Gastrocnemius medialis (tissue), 4 donors: ENCODE results near the gene TMEM217. TPM values are rescaled to one million over a fixed set of nuclear protein-coding genes. Genes with fewer than 3 reads are reported as not detected.

ENCODE experiments used
- ATAC-seq, 2 donors: fragments of 150-250 bp; one replicate each; pipeline ENCODE4 v1.9.1; 2016
- DNase-seq, 2 donors: peaks; one replicate each; pipeline ENCODE4 v3.0.0-alpha.2; 2019
- H3K27ac ChIP-seq, 4 donors: fragments of 200-600 bp; sonication (generic); 1 replicate in 1 of 4; 2 replicates in 3 of 4; pipeline ENCODE4 v1.5.1; 2016 to 2018; ENCODE audit warnings: mild to moderate bottlenecking in 2 of 4, moderate library complexity in 1 of 4
- H3K27me3 ChIP-seq, 3 donors: fragments of 200-600 bp; sonication (generic) in 2 of 3; 1 replicate in 1 of 3; 2 replicates in 2 of 3; pipeline versions ENCODE4 v1.5.1 to v1.6.0; 2016 to 2019; ENCODE audit warnings: mild to moderate bottlenecking in 1 of 3, moderate library complexity in 1 of 3
- H3K36me3 ChIP-seq, 2 donors: fragments of 200-600 bp; sonication (generic) in 1 of 2; one replicate each; pipeline ENCODE4 v1.5.1; 2017 to 2018
- H3K4me1 ChIP-seq, 2 donors: fragments of 200-600 bp; sonication (generic) in 1 of 2; one replicate each; pipeline ENCODE4 v1.5.1; 2016 to 2017; ENCODE audit warnings: mild to moderate bottlenecking in 2 of 2
- H3K4me3 ChIP-seq, 4 donors: fragments of 200-600 bp; sonication (generic) in 3 of 4; 1 replicate in 1 of 4; 2 replicates in 3 of 4; pipeline ENCODE4 v1.5.1; 2016 to 2019; ENCODE audit warnings: mild to moderate bottlenecking in 2 of 4
- H3K9me3 ChIP-seq, 3 donors: fragments of 200-600 bp; sonication (generic) in 2 of 3; 1 replicate in 1 of 3; 2 replicates in 2 of 3; pipeline ENCODE4 v1.5.1; 2016 to 2019
- POLR2A ChIP-seq, 2 donors: fragments of 450-650 bp; IDR thresholded peaks; one replicate each; pipeline ENCODE4 v1.6.1; 2017; ENCODE audit warnings: antibody characterized with exemption in 2 of 2, mild to moderate bottlenecking in 2 of 2, moderate library complexity in 2 of 2
- in situ Hi-C, 4 donors: fragments of 200-750 bp; cut with MboI; loops; one replicate each; pipeline versions ENCODE4 v1.15.0 to v1.8.0; 2017; ENCODE audit warnings: low sequenced_read_pairs in 4 of 4
- intact Hi-C: fragments of 100-400 bp; cut with DNase I; formaldehyde crosslinking; loops from one replicate; pipeline ENCODE4 v1.15.1; 2023; ENCODE audit warnings: low total_unique reads
- total RNA-seq, 4 donors: library from RNA; depleted of rRNA; stranded (reverse); fragments of >200 nt; gene quantifications; one replicate each; pipeline versions ENCODE4 v1.1.0 to v1.2.3, GENCODE V29; 2016
- TF ChIP-seq, protein P1 (sequence below), 5 experiments: fragments of 450-650 bp in 3 of 5; fragments of 200-600 bp in 2 of 5; sonication (generic) in 2 of 5; IDR thresholded peaks in 4 of 5; conservative IDR thresholded peaks in 1 of 5; 1 replicate in 4 of 5; 2 replicates in 1 of 5; pipeline ENCODE4 v1.5.1; 2016 to 2019; ENCODE audit warnings: antibody characterized with exemption in 5 of 5, mild to moderate bottlenecking in 3 of 5, moderate library complexity in 3 of 5

Gene TMEM217
- total RNA-seq, 4 donors from 2014 or later, result 0.22 TPM; not detected in 3

DNA sequence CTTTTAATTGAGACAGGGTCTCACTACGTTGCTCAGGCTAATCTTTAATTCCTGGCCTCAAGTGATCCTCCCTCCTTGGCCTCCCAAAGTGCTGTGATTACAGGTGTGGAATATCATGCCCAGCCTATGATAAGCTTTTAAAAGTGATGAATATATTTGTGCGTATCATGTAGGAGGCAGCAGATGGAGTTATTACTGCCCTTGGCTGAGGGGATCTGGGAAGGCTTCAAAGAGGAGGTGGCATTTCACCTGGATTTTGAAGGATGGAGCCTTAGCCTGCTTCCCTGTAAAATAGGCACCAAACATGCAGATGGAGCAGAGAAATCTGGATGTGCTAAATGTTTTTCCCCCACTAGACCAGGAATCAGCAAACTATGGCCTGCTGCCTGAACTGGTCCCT lies 77.9 kb downstream of the TMEM217 start:
- no peaks in the 10 kb centered on the region for H3K27me3 ChIP-seq
- H3K36me3 ChIP-seq, result peaks cover 0 to 6% of the 10 kb centered on the region in 2 donors
- ATAC-seq (no peak), DNase-seq (no peak)
- H3K4me3 ChIP-seq, result no peak overlapping the region
- no peak overlapping the region for H3K27ac ChIP-seq
- intact Hi-C loops, result no loop called here
- no peaks in the 10 kb centered on the region for H3K9me3 ChIP-seq
- in situ Hi-C loops, result no loop called here
- no peaks in the 10 kb centered on the region for H3K4me1 ChIP-seq
- no peak for TF ChIP-seq POLR2A (IDR thresholded peaks at IDR 0.05)
- TF ChIP-seq, protein P1, sequence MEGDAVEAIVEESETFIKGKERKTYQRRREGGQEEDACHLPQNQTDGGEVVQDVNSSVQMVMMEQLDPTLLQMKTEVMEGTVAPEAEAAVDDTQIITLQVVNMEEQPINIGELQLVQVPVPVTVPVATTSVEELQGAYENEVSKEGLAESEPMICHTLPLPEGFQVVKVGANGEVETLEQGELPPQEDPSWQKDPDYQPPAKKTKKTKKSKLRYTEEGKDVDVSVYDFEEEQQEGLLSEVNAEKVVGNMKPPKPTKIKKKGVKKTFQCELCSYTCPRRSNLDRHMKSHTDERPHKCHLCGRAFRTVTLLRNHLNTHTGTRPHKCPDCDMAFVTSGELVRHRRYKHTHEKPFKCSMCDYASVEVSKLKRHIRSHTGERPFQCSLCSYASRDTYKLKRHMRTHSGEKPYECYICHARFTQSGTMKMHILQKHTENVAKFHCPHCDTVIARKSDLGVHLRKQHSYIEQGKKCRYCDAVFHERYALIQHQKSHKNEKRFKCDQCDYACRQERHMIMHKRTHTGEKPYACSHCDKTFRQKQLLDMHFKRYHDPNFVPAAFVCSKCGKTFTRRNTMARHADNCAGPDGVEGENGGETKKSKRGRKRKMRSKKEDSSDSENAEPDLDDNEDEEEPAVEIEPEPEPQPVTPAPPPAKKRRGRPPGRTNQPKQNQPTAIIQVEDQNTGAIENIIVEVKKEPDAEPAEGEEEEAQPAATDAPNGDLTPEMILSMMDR (IDR thresholded peaks at IDR 0.05 in 4 of 5, conservative IDR thresholded peaks at IDR 0.05 in 1 of 5), result no peak

DNA sequence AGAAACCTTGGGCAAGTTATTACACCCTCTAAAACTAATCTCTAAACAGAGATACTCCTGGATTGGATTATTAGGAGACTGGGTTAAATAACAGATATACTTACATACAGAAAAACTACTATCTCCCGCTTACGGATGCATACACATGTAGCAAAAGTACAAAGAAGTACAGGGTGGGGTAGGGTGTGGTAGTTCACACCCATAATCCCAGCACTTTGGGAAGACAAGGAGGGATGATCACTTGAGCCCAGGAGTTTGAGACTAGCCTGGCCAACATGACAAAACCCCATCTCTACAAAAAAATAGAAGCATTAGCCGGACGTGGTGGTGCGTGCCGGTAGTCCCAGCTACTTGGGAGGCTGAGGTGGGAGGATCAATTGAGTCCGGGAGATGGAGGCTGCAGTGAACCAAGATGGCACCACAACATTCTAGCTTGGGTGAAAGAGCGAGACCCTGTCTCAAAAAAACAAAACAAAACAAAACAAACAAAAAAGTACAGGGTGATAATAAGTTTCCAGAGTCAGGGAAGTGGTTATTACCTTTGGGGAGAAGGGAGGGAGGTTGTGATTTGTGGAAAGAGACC lies 79.9 kb downstream of the TMEM217 start:
- TF ChIP-seq POLR2A (IDR thresholded peaks at IDR 0.05), result no peak
- TF ChIP-seq, protein P1 (IDR thresholded peaks at IDR 0.05 in 4 of 5, conservative IDR thresholded peaks at IDR 0.05 in 1 of 5), result no peak
- Histone ChIP-seq H3K4me3 (no peak overlapping the region), H3K27me3 (no peaks in the 10 kb centered on the region), H3K27ac (no peak overlapping the region), H3K36me3 (peaks cover 0 to 26% of the 10 kb centered on the region in 2 donors), H3K9me3 (no peaks in the 10 kb centered on the region), H3K4me1 (peaks cover 5 to 8% of the 10 kb centered on the region in 2 donors)
- in situ Hi-C loops, result loop anchor here in 1 of 4 donors (5.0 kb wide), 1 partner anchor 126 kb away; no protein-coding TSS in a partner anchor
- ATAC-seq, result no peak
- DNase-seq, result no peak
- intact Hi-C loops, result no loop called here

DNA sequence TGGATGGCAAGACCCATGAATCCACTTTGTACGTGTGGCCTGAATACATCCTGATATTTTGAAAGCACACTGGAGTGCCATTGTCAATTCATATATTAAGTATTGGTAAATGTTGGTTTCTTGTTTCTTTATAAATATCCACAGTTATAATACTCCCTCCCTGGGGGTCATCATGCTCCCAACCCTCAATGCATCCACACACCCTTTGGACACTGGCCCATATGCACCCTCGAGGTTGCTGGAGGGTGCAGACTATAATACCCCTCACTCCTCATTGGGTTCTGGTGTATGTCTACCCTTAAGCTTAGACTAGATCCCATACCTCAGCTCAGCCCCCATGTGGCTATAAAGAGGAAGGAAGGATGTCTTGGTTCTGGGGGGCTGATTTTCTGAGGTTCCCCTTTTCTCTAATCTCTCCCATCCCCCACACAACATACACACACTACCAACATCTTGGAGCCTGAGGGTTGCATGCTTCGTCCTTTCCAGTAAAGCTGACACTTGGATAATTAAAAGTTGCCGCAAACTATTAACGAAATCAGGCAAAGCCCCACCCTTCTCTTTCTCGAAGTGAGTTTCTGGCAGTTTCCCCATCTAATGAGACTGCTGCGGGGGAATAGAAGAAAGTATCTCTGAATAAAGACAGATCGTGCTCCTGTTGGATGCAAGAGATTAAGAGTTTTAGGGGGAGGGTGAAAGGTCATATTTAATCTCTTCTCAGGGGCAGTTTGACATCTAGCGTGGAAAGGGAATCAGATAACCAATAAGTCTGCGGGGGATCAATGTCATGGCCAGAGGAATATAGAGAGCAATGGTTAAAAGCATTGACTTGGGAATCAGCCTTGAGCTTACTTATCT lies 80.6 kb downstream of the TMEM217 start:
- Histone ChIP-seq H3K36me3 (peaks cover 0 to 33% of the 10 kb centered on the region in 2 donors), H3K27ac (no peak overlapping the region), H3K4me1 (peaks cover 12 to 15% of the 10 kb centered on the region in 2 donors), H3K27me3 (no peaks in the 10 kb centered on the region), H3K9me3 (no peaks in the 10 kb centered on the region), H3K4me3 (no peak overlapping the region)
- DNase-seq (no peak), ATAC-seq (no peak)
- intact Hi-C loops (no loop called here), in situ Hi-C loops (loop anchor here in 1 of 4 donors (5.0 kb wide), 1 partner anchor 125 kb away; no protein-coding TSS in a partner anchor)
- TF ChIP-seq, protein P1 (IDR thresholded peaks at IDR 0.05 in 4 of 5, conservative IDR thresholded peaks at IDR 0.05 in 1 of 5), result no peak
- no peak for TF ChIP-seq POLR2A (IDR thresholded peaks at IDR 0.05)

DNA sequence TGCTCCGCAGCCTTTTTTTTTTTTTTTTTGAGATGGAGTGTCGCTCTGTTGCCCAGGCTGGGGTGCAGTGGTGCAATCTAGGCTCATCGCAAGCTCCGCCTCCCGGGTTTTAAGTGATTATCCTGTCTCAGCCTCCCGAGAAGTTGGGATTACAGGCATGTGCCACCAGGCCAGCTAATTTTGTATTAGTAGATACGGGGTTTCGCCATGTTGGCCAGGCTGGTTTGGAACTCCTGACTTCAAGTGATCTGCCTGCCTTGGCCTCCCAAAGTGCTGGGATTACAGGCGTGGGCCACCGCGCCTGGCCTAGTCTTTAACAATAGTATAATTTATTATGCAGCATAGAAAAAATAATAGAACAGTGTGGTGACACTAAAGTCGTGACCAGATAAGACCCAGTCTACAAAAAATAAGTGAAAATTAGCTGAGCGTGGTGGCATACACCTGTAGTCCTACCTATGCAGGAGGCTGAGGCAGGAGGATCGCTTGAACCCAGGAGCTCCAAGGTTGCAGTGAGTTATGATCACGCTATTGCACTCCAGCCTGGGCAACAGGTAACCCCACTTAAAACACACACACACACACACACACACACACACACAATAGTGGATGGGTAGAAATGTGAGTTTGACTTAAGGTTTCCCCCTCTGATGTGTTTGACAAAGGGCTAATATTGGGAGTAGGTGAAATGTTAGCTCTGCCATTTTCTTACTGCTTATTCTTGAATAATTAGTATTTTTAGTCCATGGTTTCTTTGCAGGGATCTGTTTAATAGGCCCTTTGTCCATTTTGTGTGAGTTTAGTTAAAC lies 81.5 kb downstream of the TMEM217 start:
- in situ Hi-C loops (loop anchor here in 1 of 4 donors (5.0 kb wide), 1 partner anchor 124 kb away; no protein-coding TSS in a partner anchor), intact Hi-C loops (no loop called here)
- ATAC-seq (no peak), DNase-seq (no peak)
- no peak for TF ChIP-seq POLR2A (IDR thresholded peaks at IDR 0.05)
- TF ChIP-seq, protein P1 (IDR thresholded peaks at IDR 0.05 in 4 of 5, conservative IDR thresholded peaks at IDR 0.05 in 1 of 5), result no peak
- Histone ChIP-seq H3K27ac (no peak overlapping the region), H3K4me1 (peaks cover 13 to 20% of the 10 kb centered on the region in 2 donors), H3K36me3 (peaks cover 0 to 33% of the 10 kb centered on the region in 2 donors), H3K9me3 (no peaks in the 10 kb centered on the region), H3K27me3 (no peaks in the 10 kb centered on the region), H3K4me3 (no peak overlapping the region)
